Gastroesophageal sphincter (tissue), 4 donors: ENCODE results near the gene HSCB. TPM values are rescaled to one million over a fixed set of nuclear protein-coding genes. Genes with fewer than 3 reads are reported as not detected.
A peak's percentile ranks its signal among the peaks of the same experiment; 100 is the strongest.

Experiments
- ATAC-seq: fragments of 150-250 bp; one replicate; pipeline ENCODE4 v1.9.1; 2016; ENCODE audit warnings: mild to moderate bottlenecking, moderate library complexity
- H3K27ac ChIP-seq, 4 donors: fragments of 200-600 bp; sonication (generic) in 3 of 4; 1 replicate in 3 of 4; 2 replicates in 1 of 4; pipeline ENCODE4 v1.5.1; 2016 to 2019
- H3K27me3 ChIP-seq: fragments of 200-600 bp; sonication (generic); one replicate; pipeline ENCODE4 v1.5.1; 2019
- H3K36me3 ChIP-seq, 2 donors: fragments of 200-600 bp; sonication (generic); one replicate each; pipeline ENCODE4 v1.5.1; 2019; ENCODE audit warnings: control low read depth in 1 of 2
- H3K4me1 ChIP-seq, 3 donors: fragments of 200-600 bp; sonication (generic); 1 replicate in 2 of 3; 2 replicates in 1 of 3; pipeline ENCODE4 v1.5.1; 2016 to 2019; ENCODE audit warnings: control low read depth in 2 of 3
- H3K4me3 ChIP-seq, 2 donors: fragments of 200-600 bp; sonication (generic); one replicate each; pipeline ENCODE4 v1.5.1; 2019; ENCODE audit warnings: mild to moderate bottlenecking in 1 of 2, moderate library complexity in 1 of 2
- H3K9me3 ChIP-seq, 3 donors: fragments of 200-600 bp; sonication (generic); one replicate each; pipeline ENCODE4 v1.5.1; 2017 to 2019; ENCODE audit warnings: control low read depth in 2 of 3
- EP300 ChIP-seq: sonication (generic); formaldehyde crosslinking; IDR thresholded peaks from one replicate; pipeline ENCODE4 v1.6.1; 2017; ENCODE audit warnings: antibody characterized with exemption, mild to moderate bottlenecking
- POLR2A ChIP-seq, 2 donors: fragments of 450-650 bp; IDR thresholded peaks; one replicate each; pipeline ENCODE4 v1.6.1; 2017; ENCODE audit warnings: antibody characterized with exemption in 2 of 2, mild to moderate bottlenecking in 2 of 2, moderate library complexity in 1 of 2
- POLR2AphosphoS5 ChIP-seq: sonication (generic); formaldehyde crosslinking; IDR thresholded peaks from one replicate; pipeline ENCODE4 v1.6.1; 2017; ENCODE audit warnings: antibody characterized with exemption
- WGBS, 2 donors: methylation state at CpG; one replicate each; pipeline ENCODE4 v1.1.5; 2018; ENCODE audit warnings: low coverage in 1 of 2; 5-methylcytosine and 5-hydroxymethylcytosine counted together
- total RNA-seq, 4 donors: library from RNA; depleted of rRNA; stranded (reverse); fragments of >200 nt; gene quantifications; one replicate each; pipeline ENCODE4 v1.1.0, GENCODE V29; 2016
- TF ChIP-seq, protein P1 (sequence below), 4 experiments: fragments of 200-600 bp in 2 of 4; fragments of 450-650 bp in 2 of 4; sonication (generic) in 1 of 4; IDR thresholded peaks; one replicate each; pipeline ENCODE4 v1.5.1; 2017 to 2019; ENCODE audit warnings: antibody characterized with exemption in 4 of 4, mild to moderate bottlenecking in 2 of 4, moderate library complexity in 2 of 4

Gene HSCB
- total RNA-seq, 4 donors from 2014 or later = 14.0 to 17.1 (median 15.0) TPM

DNA sequence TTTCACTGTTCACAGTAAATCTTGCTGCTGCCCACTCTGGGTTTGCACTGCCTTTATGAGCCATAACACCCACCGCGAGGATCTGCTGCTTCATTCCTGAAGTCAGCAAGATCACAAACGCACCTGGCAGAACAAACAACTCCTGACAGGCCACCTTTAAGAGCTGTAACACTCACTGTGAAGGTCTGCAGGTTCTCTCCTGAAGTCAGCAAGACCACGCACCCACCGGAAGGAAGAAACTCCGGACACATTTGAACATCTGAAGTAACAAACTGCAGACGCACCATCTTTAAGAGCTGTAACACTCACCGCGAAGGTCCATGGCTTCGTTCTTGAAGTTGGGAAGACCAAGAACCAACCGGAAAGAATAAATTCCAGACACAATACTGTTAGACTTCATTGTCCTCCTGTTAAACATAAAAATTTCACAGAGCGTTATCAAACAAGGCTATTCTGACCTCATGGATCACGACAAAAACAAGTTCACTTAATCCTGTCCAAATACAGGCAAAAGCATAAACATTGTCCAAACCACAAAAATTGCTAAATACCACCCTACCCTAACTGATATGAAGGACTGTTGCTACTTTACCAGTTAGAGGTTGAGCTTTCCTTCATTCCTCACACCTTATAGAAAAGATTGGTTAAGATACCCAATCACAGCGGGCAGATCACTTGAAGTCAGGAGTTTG, 27.7 kb downstream of the HSCB start:
- Histone ChIP-seq H3K9me3 (no peaks in the 10 kb centered on the region), H3K4me3 (no peak overlapping the region), H3K36me3 (peaks cover 0 to 2% of the 10 kb centered on the region in 2 donors), H3K4me1 (peaks cover 0 to 13% (median 3%) of the 10 kb centered on the region in 3 donors), H3K27ac (no peak overlapping the region), H3K27me3 (no peaks in the 10 kb centered on the region)
- TF ChIP-seq POLR2A (IDR thresholded peaks at IDR 0.05) = no peak
- no peak for TF ChIP-seq EP300
- 85 to 92% methylated on average over 5 to 8 of the region's 14 CpGs for WGBS, 2 donors
- ATAC-seq = no peak

DNA sequence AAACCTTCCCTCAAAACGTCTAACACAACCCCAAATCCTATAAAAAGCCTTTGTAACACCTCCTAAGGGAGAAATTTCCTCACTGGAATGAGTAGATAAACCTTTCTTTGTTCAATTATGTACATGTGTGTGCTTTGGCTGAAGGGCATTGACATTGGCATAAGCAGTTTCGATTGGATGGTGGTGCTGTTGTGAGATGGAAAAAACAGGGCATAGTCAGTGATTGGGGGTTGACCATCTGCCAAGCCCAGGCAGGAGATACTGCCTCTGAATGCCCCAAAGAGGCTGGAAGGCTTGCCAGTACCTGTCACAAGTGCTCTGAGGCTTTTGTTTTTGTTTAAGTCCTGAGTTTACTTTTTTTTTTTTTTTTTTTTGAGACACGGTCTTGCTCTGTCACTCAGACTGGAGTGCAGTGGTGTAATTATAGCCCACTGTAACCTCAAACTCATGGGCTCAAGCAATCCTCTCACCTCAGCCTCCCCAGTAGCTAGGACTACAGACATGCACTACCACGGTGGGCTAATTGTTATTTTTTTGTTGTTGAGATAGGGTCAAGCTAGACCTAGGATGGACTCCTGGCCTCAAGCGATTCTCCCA, 29.5 kb downstream of the HSCB start:
- Histone ChIP-seq H3K4me3 (no peak overlapping the region), H3K27me3 (no peaks in the 10 kb centered on the region), H3K9me3 (no peaks in the 10 kb centered on the region), H3K4me1 (peaks cover 0 to 30% (median 10%) of the 10 kb centered on the region in 3 donors), H3K27ac (no peak overlapping the region), H3K36me3 (peaks cover 0 to 19% of the 10 kb centered on the region in 2 donors)
- WGBS, 2 donors = 77 to 83% methylated on average over 4 to 5 of the region's 5 CpGs
- ATAC-seq = no peak
- TF ChIP-seq POLR2A (IDR thresholded peaks at IDR 0.05) = no peak
- TF ChIP-seq EP300 = no peak
- no peak for TF ChIP-seq POLR2AphosphoS5
- TF ChIP-seq, protein P1, sequence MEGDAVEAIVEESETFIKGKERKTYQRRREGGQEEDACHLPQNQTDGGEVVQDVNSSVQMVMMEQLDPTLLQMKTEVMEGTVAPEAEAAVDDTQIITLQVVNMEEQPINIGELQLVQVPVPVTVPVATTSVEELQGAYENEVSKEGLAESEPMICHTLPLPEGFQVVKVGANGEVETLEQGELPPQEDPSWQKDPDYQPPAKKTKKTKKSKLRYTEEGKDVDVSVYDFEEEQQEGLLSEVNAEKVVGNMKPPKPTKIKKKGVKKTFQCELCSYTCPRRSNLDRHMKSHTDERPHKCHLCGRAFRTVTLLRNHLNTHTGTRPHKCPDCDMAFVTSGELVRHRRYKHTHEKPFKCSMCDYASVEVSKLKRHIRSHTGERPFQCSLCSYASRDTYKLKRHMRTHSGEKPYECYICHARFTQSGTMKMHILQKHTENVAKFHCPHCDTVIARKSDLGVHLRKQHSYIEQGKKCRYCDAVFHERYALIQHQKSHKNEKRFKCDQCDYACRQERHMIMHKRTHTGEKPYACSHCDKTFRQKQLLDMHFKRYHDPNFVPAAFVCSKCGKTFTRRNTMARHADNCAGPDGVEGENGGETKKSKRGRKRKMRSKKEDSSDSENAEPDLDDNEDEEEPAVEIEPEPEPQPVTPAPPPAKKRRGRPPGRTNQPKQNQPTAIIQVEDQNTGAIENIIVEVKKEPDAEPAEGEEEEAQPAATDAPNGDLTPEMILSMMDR (IDR thresholded peaks at IDR 0.05) = no peak

DNA sequence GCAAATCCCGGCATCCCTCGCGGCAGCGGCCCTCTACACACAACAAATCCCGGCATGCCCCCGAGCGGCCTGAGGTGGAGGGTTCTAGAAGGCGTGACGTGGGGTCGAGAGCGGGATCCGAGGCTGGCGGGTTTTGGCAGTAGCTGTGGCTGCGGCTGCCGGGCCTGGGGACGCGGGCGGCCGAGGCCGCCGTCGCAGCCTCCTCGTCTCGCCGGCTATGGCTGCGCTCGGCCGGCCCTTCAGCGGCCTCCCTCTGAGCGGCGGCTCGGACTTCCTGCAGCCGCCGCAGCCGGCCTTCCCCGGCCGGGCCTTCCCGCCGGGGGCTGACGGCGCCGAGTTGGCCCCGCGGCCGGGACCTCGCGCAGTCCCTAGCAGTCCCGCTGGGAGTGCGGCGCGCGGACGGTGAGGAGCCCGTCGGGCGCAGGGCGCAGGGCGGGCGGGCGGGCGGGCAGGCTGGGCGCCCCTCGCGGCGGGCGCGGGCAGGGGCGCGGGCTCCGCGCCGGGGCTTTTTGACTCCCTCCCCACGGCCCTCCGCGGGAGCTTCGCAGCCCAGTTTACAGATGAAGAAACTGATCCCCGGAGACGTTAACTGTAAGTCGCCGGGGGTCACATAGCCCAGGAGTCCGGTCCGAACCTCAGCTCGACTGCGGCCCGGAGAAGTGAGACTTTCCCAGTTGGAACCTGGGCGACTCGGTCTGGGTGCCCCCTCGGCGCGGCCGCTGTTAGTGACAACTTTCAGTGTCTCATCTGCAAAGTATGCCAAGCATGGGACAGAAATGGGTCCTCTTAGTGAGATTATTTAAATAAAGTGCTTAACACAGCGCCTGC, 31.0 kb downstream of the HSCB start, which contains the start of gene CCDC117:
CCDC117 (plus strand) TSS at position 63 of the 828 bp plus-strand sequence; CDS start at position 218, 155 bp downstream.
- Histone ChIP-seq H3K27ac (peak within 1 kb of the TSS; percentile 80 to 100 (median 98)), H3K4me3 (peak within 1 kb of the TSS; percentile 56 to 95), H3K4me1 (peaks cover 0 to 39% (median 10%) of the 10 kb centered on the region in 3 donors), H3K9me3 (no peaks in the 10 kb centered on the region), H3K36me3 (peaks cover 0 to 33% of the 10 kb centered on the region in 2 donors), H3K27me3 (no peaks in the 10 kb centered on the region)
- TF ChIP-seq POLR2AphosphoS5 = peak; percentile 83
- peak; percentile 72 to 79 for TF ChIP-seq POLR2A (IDR thresholded peaks at IDR 0.05)
- no peak for TF ChIP-seq EP300
- TF ChIP-seq, protein P1 (IDR thresholded peaks at IDR 0.05) = peak in 3 of 4 experiments; percentile 26 to 42 (median 36)
- ATAC-seq = peak; percentile 97
- 0% methylated on average over 1 of the region's 92 CpGs for WGBS, 2 donors

DNA sequence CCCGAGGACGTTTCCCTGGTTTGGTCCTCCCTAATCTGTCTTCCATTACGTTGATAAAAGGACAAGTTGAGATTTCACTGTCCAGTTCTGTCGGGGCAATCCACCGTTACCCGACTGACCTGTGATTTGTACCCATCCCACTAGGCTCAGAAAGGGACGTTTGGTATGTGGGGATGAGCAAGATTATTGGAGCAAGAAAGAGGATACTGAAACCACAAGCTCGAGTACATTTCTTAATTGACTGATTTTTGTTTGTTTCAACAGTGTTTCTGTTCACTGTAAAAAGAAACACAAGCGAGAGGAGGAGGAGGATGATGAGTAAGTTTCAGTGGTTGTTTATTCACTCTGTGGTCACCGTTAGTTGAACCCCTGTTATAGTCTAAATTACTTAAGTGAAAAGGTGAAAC, 31.6 kb downstream of the HSCB start:
- peaks cover 0 to 40% (median 10%) of the 10 kb centered on the region in 3 donors for H3K4me1 ChIP-seq
- H3K27ac ChIP-seq = peak overlapping the region; percentile 80 to 100 (median 98)
- ATAC-seq = no peak
- no peak for TF ChIP-seq POLR2AphosphoS5
- H3K4me3 ChIP-seq = peak overlapping the region; percentile 56 to 95
- no peaks in the 10 kb centered on the region for H3K27me3 ChIP-seq
- 1 to 2% methylated on average over 10 of the region's 10 CpGs for WGBS, 2 donors
- H3K36me3 ChIP-seq = peaks cover 0 to 37% of the 10 kb centered on the region in 2 donors
- H3K9me3 ChIP-seq = no peaks in the 10 kb centered on the region

DNA sequence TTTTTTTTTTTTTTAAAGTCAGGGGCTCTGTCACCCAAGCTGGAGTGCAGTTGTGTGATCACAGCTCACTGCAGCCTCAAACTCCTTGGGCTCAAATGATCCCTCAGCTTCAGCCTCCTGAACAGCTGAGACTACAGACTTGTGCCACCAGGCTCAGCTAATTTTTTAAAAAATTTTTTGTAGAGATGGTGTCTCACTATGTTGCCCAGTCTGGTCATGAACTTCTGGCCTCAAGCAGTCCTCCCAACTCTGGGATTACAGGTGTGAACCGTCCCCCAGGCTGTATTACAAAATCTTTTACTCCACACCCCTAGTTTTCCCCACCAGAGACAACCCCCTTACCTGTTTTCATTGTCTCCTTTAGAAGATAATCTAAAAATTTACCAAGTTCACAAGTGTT, 32.5 kb downstream of the HSCB start:
- Histone ChIP-seq H3K36me3 (peaks cover 0 to 37% of the 10 kb centered on the region in 2 donors), H3K4me1 (peaks cover 0 to 49% (median 10%) of the 10 kb centered on the region in 3 donors), H3K27me3 (no peaks in the 10 kb centered on the region), H3K27ac (peak overlapping the region in 1 of 4 donors; percentile 99), H3K4me3 (peak overlapping the region in 1 of 2 donors; percentile 95), H3K9me3 (no peaks in the 10 kb centered on the region)
- TF ChIP-seq, protein P1 (IDR thresholded peaks at IDR 0.05) = no peak
- TF ChIP-seq POLR2AphosphoS5 = no peak
- no peak for TF ChIP-seq EP300
- no peak for TF ChIP-seq POLR2A (IDR thresholded peaks at IDR 0.05)
- 57% methylated on average over 1 of the region's 1 CpG; no CpG with 5 or more reads in 1 of the 2 donors for WGBS, 2 donors
- no peak for ATAC-seq
